WTC11 (cell line): ENCODE results near the gene ABHD17C. TPM values are rescaled to one million over a fixed set of nuclear protein-coding genes. Genes with fewer than 3 reads are reported as not detected.

Experiments
- ATAC-seq: fragments of 200-7000 bp; cut with Tn5 transposase; 2 replicates; pipeline ENCODE4 v1.10.0; 2021; ENCODE audit warnings: mild to moderate bottlenecking, moderate library complexity
- CTCF ChIA-PET: fragments of 300-600 bp; sonication (Branson Sonifier 250); formaldehyde crosslinking; loops from one replicate; lab custom pipeline; 2021; ENCODE audit warnings: antibody characterized with exemption; lab: Charles Lee
- POLR2A ChIA-PET: fragments of 350-600 bp; sonication (Branson Sonifier 250); formaldehyde crosslinking; loops from one replicate; lab custom pipeline; 2021; ENCODE audit warnings: antibody characterized with exemption; lab: Charles Lee
- DNase-seq: peaks from one replicate; pipeline ENCODE4 v3.0.0; 2021; ENCODE audit warnings: low spot score
- H3K27ac Mint-ChIP-seq: 2 replicates; pipeline ENCODE4 v1.8.0; 2021; ENCODE audit warnings: mixed read lengths
- H3K27me3 Mint-ChIP-seq: 2 replicates; pipeline ENCODE4 v1.8.0; 2021; ENCODE audit warnings: low read depth, mild to moderate bottlenecking, moderate library complexity, mixed read lengths
- H3K36me3 Mint-ChIP-seq: 2 replicates; pipeline ENCODE4 v1.8.0; 2021; ENCODE audit warnings: mixed read lengths
- H3K4me1 Mint-ChIP-seq: 2 replicates; pipeline ENCODE4 v1.8.0; 2022; ENCODE audit warnings: mixed read lengths
- H3K4me3 Mint-ChIP-seq: 2 replicates; pipeline ENCODE4 v1.8.0; 2021; ENCODE audit warnings: mild to moderate bottlenecking, moderate library complexity, mixed read lengths
- H3K9me3 Mint-ChIP-seq: 2 replicates; pipeline ENCODE4 v1.8.0; 2021; ENCODE audit warnings: mixed read lengths
- ATF6 ChIP-seq: sonication (generic); formaldehyde crosslinking; IDR thresholded peaks from 2 replicates; pipeline ENCODE4 v1.8.1; 2023; ENCODE audit warnings: mild to moderate bottlenecking, missing genetic modification reagents
- CDX4 ChIP-seq: fragments of 250-450 bp; sonication (Bioruptor Pico); IDR thresholded peaks from 2 replicates; pipeline ENCODE4 v1.9.0; 2021; ENCODE audit warnings: moderate library complexity, mild to moderate bottlenecking, inconsistent platforms, borderline replicate concordance
- CTCF ChIP-seq: fragments of 200-600 bp; IDR thresholded peaks from 2 replicates; pipeline ENCODE4 v1.8.0; 2022; ENCODE audit warnings: antibody characterized with exemption
- FOXJ3 ChIP-seq: sonication (generic); formaldehyde crosslinking; IDR thresholded peaks from 2 replicates; pipeline ENCODE4 v1.9.0; 2021; ENCODE audit warnings: missing genetic modification reagents, mild to moderate bottlenecking, borderline replicate concordance
- JAZF1 ChIP-seq: fragments of 250-450 bp; sonication (Bioruptor Pico); IDR thresholded peaks from 2 replicates; pipeline ENCODE4 v1.9.0; 2021; ENCODE audit warnings: moderate library complexity, mild to moderate bottlenecking, inconsistent platforms
- NR2C2 ChIP-seq: sonication (generic); formaldehyde crosslinking; IDR thresholded peaks from 2 replicates; pipeline ENCODE4 v1.8.0; 2022; ENCODE audit warnings: mild to moderate bottlenecking, missing genetic modification reagents
- NR3C1 ChIP-seq: sonication (generic); formaldehyde crosslinking; conservative IDR thresholded peaks from 2 replicates; pipeline ENCODE4 v1.8.1; 2023; ENCODE audit warnings: low read depth, mild to moderate bottlenecking, missing genetic modification reagents
- PRRX2 ChIP-seq: fragments of 250-450 bp; sonication (Bioruptor Pico); IDR thresholded peaks from 2 replicates; pipeline ENCODE4 v1.8.0; 2021; ENCODE audit warnings: mild to moderate bottlenecking
- RELA ChIP-seq: sonication (generic); formaldehyde crosslinking; IDR thresholded peaks from 2 replicates; pipeline ENCODE4 v1.8.1; 2022; ENCODE audit warnings: missing genetic modification reagents, mild to moderate bottlenecking, borderline replicate concordance
- STAT6 ChIP-seq: sonication (generic); formaldehyde crosslinking; conservative IDR thresholded peaks from 2 replicates; pipeline ENCODE4 v1.8.1; 2023; ENCODE audit warnings: mild to moderate bottlenecking, low read depth, missing genetic modification reagents, moderate library complexity
- TCF7 ChIP-seq: sonication (generic); formaldehyde crosslinking; IDR thresholded peaks from 2 replicates; pipeline ENCODE4 v1.8.0; 2022; ENCODE audit warnings: mild to moderate bottlenecking, low read depth, missing genetic modification reagents, moderate library complexity
- ZNF121 ChIP-seq: sonication (generic); formaldehyde crosslinking; IDR thresholded peaks from 2 replicates; pipeline ENCODE4 v1.8.0; 2023; ENCODE audit warnings: missing genetic modification reagents
- ZSCAN18 ChIP-seq: fragments of 250-450 bp; sonication (Bioruptor Pico); IDR thresholded peaks from 2 replicates; pipeline ENCODE4 v2.1.2; 2022; ENCODE audit warnings: mild to moderate bottlenecking, moderate library complexity
- total RNA-seq: library from RNA; stranded (reverse); gene quantifications from 3 replicates; pipeline ENCODE4 v1.2.3, GENCODE V29; 2021

The ABHD17C gene
- total RNA-seq, 1 experiment from 2014 or later, result 29.0 TPM

GRCh38 chr15:80659375-80659774, 35.7 kb upstream of the ABHD17C start:
- Mint-ChIP-seq H3K27ac (no peak overlapping the region), H3K4me1 (peaks cover 12% of the 10 kb centered on the region), H3K27me3 (no peaks in the 10 kb centered on the region), H3K4me3 (no peak overlapping the region), H3K36me3 (no peaks in the 10 kb centered on the region), H3K9me3 (no peaks in the 10 kb centered on the region)
- ChIA-PET CTCF (interaction anchor here (0.7 to 6.3 kb wide), 27 partner anchors 10 to 616 kb away, joined by 3 to 129 read pairs (median 5); partner anchors contain the start of genes ABHD17C and CEMIP), POLR2A (interaction anchor here (1.8 kb wide), 1 partner anchor 120 kb away, joined by 8 read pairs; the partner anchor contains the start of gene CEMIP)
- ATAC-seq, result no peak
- DNase-seq, result no peak
- no peak for TF ChIP-seq JAZF1 (CRISPR knock-in tag)
- TF ChIP-seq PRRX2 (CRISPR knock-in tag), result no peak
- no peak for TF ChIP-seq ATF6 (CRISPR knock-in tag)
- TF ChIP-seq CDX4 (CRISPR knock-in tag), result no peak
- no peak for TF ChIP-seq TCF7

- ATAC-seq (peak; percentile 98), DNase-seq (peak; percentile 53)
- TF ChIP-seq NR3C1 (no peak), FOXJ3 (CRISPR knock-in tag) (no peak), ZNF121 (CRISPR knock-in tag) (peak; percentile 55; the same call in 1 of the 2 replicates), NR2C2 (CRISPR knock-in tag) (no peak), CTCF (peak; percentile 48; the same call in 1 of the 2 replicates), RELA (CRISPR knock-in tag) (no peak)
- Mint-ChIP-seq H3K36me3 (no peaks in the 10 kb centered on the region), H3K4me1 (peaks cover 5% of the 10 kb centered on the region; the same call in 1 of the 2 replicates), H3K4me3 (no peak overlapping the region), H3K27ac (no peak overlapping the region), H3K9me3 (no peaks in the 10 kb centered on the region), H3K27me3 (no peaks in the 10 kb centered on the region)
- ChIA-PET POLR2A (interaction anchor here (1.8 kb wide), 1 partner anchor 120 kb away, joined by 8 read pairs; the partner anchor contains the start of gene CEMIP), CTCF (interaction anchor here (0.6 to 6.3 kb wide), 34 partner anchors 9 to 615 kb away, joined by 3 to 129 read pairs (median 4); partner anchors contain the start of genes ABHD17C and CEMIP)
These were observed 35.0 kb upstream of the ABHD17C start for GRCh38 chr15:80660119-80660518.

- TF ChIP-seq STAT6 (CRISPR knock-in tag) (no peak), ZSCAN18 (no peak)
- ChIA-PET CTCF (interaction anchor here (6.3 kb wide), 1 partner anchor 116 kb away, joined by 129 read pairs; the partner anchor contains the start of gene CEMIP), POLR2A (no interaction called here)
- no peak for DNase-seq
- Mint-ChIP-seq H3K27me3 (no peaks in the 10 kb centered on the region), H3K4me3 (no peak overlapping the region), H3K9me3 (no peaks in the 10 kb centered on the region), H3K4me1 (peaks cover 5% of the 10 kb centered on the region; the same call in 1 of the 2 replicates), H3K36me3 (no peaks in the 10 kb centered on the region), H3K27ac (no peak overlapping the region)
- ATAC-seq, result no peak
These were observed 33.0 kb upstream of the ABHD17C start for GRCh38 chr15:80662129-80662528.
